ENCODE data around the gene COL25A1.

COL25A1 gene

DNA sequence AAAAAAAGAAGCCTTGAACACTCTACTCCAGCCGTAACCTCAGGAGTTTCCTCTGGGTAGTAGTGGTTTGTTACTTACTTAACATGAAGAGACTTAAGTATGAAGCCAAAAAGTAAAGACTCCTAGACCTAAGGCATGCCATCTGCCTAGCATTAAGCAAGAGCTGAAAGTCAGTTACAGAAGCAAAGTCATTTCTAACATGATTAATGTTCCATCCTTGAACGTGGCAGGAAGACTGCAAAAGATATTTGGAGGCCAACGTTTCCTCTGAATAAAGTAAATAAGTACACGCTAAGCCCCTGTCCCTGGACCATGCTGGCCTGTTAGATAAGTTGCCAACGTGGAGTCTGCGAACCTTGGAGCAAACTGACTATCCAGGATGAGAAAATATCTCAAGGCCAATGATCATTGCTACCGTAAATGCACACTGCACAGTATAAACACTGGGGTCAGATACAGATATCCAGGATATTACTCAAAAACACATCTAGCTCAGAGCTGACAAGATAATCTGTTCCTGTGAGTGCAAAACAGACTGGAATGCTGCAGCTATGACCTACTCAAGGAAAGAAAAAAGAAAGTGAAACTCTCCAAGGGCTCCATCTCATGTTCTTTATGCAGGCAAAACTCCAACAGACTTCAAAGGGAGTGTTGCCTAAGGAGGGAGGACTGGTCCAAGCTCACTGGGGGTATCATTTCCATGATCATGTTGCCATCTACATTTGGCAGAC is 255.8 kb downstream of the COL25A1 start:
- in situ Hi-C loops (cut with MboI; ENCODE audit: low sequenced_read_pairs, unreplicated experiment), result no loop called here
- TF ChIP-seq, protein P1, sequence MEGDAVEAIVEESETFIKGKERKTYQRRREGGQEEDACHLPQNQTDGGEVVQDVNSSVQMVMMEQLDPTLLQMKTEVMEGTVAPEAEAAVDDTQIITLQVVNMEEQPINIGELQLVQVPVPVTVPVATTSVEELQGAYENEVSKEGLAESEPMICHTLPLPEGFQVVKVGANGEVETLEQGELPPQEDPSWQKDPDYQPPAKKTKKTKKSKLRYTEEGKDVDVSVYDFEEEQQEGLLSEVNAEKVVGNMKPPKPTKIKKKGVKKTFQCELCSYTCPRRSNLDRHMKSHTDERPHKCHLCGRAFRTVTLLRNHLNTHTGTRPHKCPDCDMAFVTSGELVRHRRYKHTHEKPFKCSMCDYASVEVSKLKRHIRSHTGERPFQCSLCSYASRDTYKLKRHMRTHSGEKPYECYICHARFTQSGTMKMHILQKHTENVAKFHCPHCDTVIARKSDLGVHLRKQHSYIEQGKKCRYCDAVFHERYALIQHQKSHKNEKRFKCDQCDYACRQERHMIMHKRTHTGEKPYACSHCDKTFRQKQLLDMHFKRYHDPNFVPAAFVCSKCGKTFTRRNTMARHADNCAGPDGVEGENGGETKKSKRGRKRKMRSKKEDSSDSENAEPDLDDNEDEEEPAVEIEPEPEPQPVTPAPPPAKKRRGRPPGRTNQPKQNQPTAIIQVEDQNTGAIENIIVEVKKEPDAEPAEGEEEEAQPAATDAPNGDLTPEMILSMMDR (IDR thresholded peaks at IDR 0.05; ENCODE audit: borderline replicate concordance, control extremely low read depth, extremely low read depth, insufficient read depth, missing control alignments), result no peak
- no peak for DNase-seq (ENCODE audit: low spot score)

DNA sequence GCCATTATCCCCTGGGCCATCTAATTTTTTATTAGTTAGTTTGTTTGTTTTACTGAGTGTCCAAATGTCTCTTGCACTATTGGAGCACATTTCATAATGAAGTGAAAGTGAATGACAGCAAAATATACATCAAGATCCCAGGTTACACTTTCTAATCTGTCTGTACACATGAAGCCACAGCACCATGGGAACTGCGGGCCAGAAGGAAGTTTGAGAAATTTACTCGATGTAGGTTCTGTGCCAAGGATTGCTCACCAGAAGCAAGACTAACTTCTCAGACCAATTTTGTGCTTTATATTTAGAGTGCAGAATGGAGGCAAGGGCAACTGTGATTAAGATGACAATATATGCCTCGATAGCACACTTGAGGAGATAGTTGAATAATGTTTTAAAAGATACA is 258.0 kb downstream of the COL25A1 start:
- TF ChIP-seq, protein P1 (IDR thresholded peaks at IDR 0.05; ENCODE audit: borderline replicate concordance, control extremely low read depth, extremely low read depth, insufficient read depth, missing control alignments), result no peak
- no peak for DNase-seq (ENCODE audit: low spot score)
- in situ Hi-C loops (cut with MboI; ENCODE audit: low sequenced_read_pairs, unreplicated experiment), result no loop called here

DNA sequence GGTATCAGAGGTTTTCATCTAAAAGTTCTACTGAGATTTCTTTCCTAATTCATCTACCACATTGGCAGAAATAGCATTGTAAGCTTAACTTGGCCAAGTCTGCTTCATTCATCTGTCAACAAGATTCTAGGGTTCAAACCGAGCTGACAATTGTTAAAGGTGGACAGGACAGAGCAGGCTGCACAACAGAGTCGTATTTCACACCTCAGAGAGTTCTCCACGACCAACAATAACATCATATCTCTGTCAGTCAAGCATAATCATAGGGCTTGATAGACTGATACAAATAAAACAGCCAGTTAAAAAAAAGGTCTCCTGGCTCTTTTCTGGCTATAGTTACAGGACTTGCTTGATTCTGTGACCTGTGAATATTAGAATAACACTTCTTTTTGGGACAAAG is 259.2 kb downstream of the COL25A1 start:
- in situ Hi-C loops (cut with MboI; ENCODE audit: low sequenced_read_pairs, unreplicated experiment), result no loop called here

GRCh38 chr4:109041463-109042360 is 260.7 kb downstream of the COL25A1 start:
- TF ChIP-seq, protein P1 (IDR thresholded peaks at IDR 0.05; ENCODE audit: borderline replicate concordance, control extremely low read depth, extremely low read depth, insufficient read depth, missing control alignments), result no peak
- in situ Hi-C loops (cut with MboI; ENCODE audit: low sequenced_read_pairs, unreplicated experiment), result no loop called here
- no peak for DNase-seq (ENCODE audit: low spot score)

More for the DNA sequence above, 259.2 kb downstream of the COL25A1 start:
- TF ChIP-seq, protein P1 (IDR thresholded peaks at IDR 0.05; ENCODE audit: borderline replicate concordance, control extremely low read depth, extremely low read depth, insufficient read depth, missing control alignments), result no peak
- DNase-seq (ENCODE audit: low spot score), result no peak

GRCh38 chr4:109040441-109040840 is 262.0 kb downstream of the COL25A1 start:
- TF ChIP-seq, protein P1 (IDR thresholded peaks at IDR 0.05; ENCODE audit: borderline replicate concordance, control extremely low read depth, extremely low read depth, insufficient read depth, missing control alignments), result no peak
- DNase-seq (ENCODE audit: low spot score), result no peak
- in situ Hi-C loops (cut with MboI; ENCODE audit: low sequenced_read_pairs, unreplicated experiment), result no loop called here

- in situ Hi-C loops (cut with MboI; ENCODE audit: low sequenced_read_pairs, unreplicated experiment), result no loop called here
- no peak for DNase-seq (ENCODE audit: low spot score)
- TF ChIP-seq, protein P1 (IDR thresholded peaks at IDR 0.05; ENCODE audit: borderline replicate concordance, control extremely low read depth, extremely low read depth, insufficient read depth, missing control alignments), result no peak
Observed at GRCh38 chr4:109037026-109037425, 265.4 kb downstream of the COL25A1 start.

Data from GM13976 (cell line).